Vagina (tissue), 2 donors: ENCODE data around the gene CARD10. TPM values are rescaled to one million over a fixed set of nuclear protein-coding genes. Genes with fewer than 3 reads are reported as not detected.
"Not testable (repeated sequence)": the region's sequence is repeated elsewhere in the genome, so short reads cannot be mapped to it uniquely, and the experiment has no call there.

Experiments
- DNase-seq, 2 donors: peaks; one replicate each; pipeline ENCODE4 v3.0.0-alpha.2; 2017; ENCODE audit errors: extremely low spot score in 2 of 2
- H3K27ac ChIP-seq: fragments of 200-600 bp; sonication (generic); one replicate; pipeline ENCODE4 v1.5.1; 2019
- H3K27me3 ChIP-seq: fragments of 200-600 bp; sonication (generic); one replicate; pipeline ENCODE4 v1.5.1; 2019
- H3K36me3 ChIP-seq, 2 donors: fragments of 200-600 bp; sonication (generic); one replicate each; pipeline ENCODE4 v1.5.1; 2017 to 2019
- H3K4me1 ChIP-seq: fragments of 200-600 bp; sonication (generic); one replicate; pipeline ENCODE4 v1.5.1; 2019
- H3K4me3 ChIP-seq, 2 donors: fragments of 200-600 bp; sonication (generic); 1 replicate in 1 of 2; 2 replicates in 1 of 2; pipeline ENCODE4 v1.5.1; 2016 to 2019
- H3K9me3 ChIP-seq: fragments of 200-600 bp; sonication (generic); one replicate; pipeline ENCODE4 v1.5.1; 2019
- POLR2A ChIP-seq, 2 donors: fragments of 450-650 bp; IDR thresholded peaks; one replicate each; pipeline ENCODE4 v1.6.1; 2017; ENCODE audit warnings: antibody characterized with exemption in 2 of 2, mild to moderate bottlenecking in 2 of 2, moderate library complexity in 2 of 2
- POLR2AphosphoS5 ChIP-seq, 2 donors: sonication (generic); formaldehyde crosslinking; IDR thresholded peaks; one replicate each; pipeline ENCODE4 v1.9.0; 2017; ENCODE audit warnings: antibody characterized with exemption in 2 of 2, mild to moderate bottlenecking in 2 of 2, low read depth in 1 of 2; ENCODE audit not compliant: insufficient read depth in 1 of 2
- intact Hi-C: fragments of 100-400 bp; cut with DNase I; formaldehyde crosslinking; loops from one replicate; pipeline ENCODE4 v1.15.1; 2023
- total RNA-seq: library from RNA; depleted of rRNA; stranded (reverse); fragments of >200 nt; gene quantifications from one replicate; pipeline ENCODE4 v1.2.3, GENCODE V29; 2016
- TF ChIP-seq, protein P1 (sequence below), 3 experiments: fragments of 450-650 bp in 2 of 3; fragments of 200-600 bp in 1 of 3; sonication (generic) in 1 of 3; IDR thresholded peaks; one replicate each; pipeline ENCODE4 v1.5.1; 2017 to 2019; ENCODE audit warnings: antibody characterized with exemption in 3 of 3, mild to moderate bottlenecking in 2 of 3, moderate library complexity in 2 of 3

The CARD10 gene
- total RNA-seq, 1 donor from 2014 or later = 11.0 TPM

DNA sequence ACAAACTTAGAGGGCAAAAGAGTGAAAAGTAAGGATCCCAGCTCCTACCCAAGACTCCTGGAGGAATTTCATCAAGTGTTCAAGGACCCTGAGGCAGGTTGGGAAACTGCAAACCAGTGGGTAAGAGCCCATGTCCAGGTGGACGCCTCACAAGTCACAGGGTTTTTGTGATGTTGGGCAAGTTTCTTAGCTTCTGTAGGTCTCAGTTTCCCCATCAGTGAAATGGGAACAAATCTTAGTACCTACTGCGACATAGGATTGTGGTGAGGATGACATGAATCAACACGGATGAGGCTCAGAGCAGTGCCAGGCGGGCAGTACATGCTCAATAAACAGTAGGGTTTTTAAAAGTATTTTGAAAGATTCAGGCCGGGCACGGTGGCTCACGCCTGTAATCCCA is 23.7 kb upstream of the CARD10 start:
- TF ChIP-seq, protein P1, sequence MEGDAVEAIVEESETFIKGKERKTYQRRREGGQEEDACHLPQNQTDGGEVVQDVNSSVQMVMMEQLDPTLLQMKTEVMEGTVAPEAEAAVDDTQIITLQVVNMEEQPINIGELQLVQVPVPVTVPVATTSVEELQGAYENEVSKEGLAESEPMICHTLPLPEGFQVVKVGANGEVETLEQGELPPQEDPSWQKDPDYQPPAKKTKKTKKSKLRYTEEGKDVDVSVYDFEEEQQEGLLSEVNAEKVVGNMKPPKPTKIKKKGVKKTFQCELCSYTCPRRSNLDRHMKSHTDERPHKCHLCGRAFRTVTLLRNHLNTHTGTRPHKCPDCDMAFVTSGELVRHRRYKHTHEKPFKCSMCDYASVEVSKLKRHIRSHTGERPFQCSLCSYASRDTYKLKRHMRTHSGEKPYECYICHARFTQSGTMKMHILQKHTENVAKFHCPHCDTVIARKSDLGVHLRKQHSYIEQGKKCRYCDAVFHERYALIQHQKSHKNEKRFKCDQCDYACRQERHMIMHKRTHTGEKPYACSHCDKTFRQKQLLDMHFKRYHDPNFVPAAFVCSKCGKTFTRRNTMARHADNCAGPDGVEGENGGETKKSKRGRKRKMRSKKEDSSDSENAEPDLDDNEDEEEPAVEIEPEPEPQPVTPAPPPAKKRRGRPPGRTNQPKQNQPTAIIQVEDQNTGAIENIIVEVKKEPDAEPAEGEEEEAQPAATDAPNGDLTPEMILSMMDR (IDR thresholded peaks at IDR 0.05) = no peak
- no peak for TF ChIP-seq POLR2AphosphoS5 (IDR thresholded peaks at IDR 0.05; ENCODE audit: insufficient read depth in 1 of 2, low read depth in 1 of 2)
- no peak for TF ChIP-seq POLR2A (IDR thresholded peaks at IDR 0.05)
- no peaks in the 10 kb centered on the region for H3K36me3 ChIP-seq
- no peaks in the 10 kb centered on the region for H3K9me3 ChIP-seq
- H3K4me3 ChIP-seq = no peak overlapping the region
- intact Hi-C loops = loop anchor here (5.0 kb wide), 2 partner anchors 34 to 49 kb away; no protein-coding TSS in a partner anchor
- no peak for DNase-seq
- no peak overlapping the region for H3K27ac ChIP-seq
- peaks cover 62% of the 10 kb centered on the region for H3K4me1 ChIP-seq
- H3K27me3 ChIP-seq = no peaks in the 10 kb centered on the region

DNA sequence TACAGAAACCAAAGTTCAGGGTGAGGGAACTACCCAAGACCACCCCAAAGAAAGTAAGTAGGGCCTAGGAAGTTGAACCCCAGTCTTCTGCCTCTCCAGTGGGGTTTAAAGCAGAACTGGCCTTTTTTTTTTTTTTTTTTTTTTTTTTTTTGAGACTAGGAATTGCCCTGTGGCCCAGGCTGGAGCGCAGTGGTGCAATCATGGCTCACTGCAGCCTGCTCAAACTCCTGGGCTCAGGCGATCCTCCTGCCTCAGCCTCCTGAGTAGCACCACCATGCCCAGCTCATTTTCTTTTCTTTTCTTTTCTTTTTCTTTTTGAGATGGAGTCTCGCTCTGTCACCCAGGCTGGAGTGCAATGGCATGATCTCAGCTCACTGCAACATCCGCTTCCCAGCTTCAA is 23.2 kb upstream of the CARD10 start:
- peaks cover 57% of the 10 kb centered on the region for H3K4me1 ChIP-seq
- H3K9me3 ChIP-seq, H3K4me3 ChIP-seq, H3K27me3 ChIP-seq, DNase-seq, H3K36me3 ChIP-seq: not testable (repeated sequence)
- intact Hi-C loops = loop anchor here (5.0 kb wide), 2 partner anchors 35 to 50 kb away; no protein-coding TSS in a partner anchor
- H3K27ac ChIP-seq = peak overlapping the region; percentile 43

DNA sequence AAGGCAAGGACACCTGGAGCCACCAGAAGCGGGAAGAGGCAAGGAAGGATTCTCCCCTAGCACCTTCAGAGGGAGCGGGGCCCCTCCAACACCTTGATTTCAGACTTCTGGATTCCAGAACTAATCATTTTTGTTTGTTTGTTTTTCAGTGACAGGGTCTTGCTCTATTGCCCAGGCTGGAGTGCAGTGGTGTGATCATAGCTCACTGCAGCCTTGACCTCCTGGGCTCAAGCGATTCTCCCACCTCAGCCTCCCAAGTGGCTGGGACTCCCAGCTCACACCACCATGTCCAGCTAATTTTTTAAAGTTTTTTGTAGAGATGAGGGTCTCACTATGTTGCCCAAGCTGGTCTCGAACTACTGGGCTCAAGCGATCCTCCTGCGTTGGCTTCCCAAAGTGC is 20.6 kb upstream of the CARD10 start:
- not testable (repeated sequence) for H3K27ac ChIP-seq, H3K27me3 ChIP-seq, H3K4me3 ChIP-seq, DNase-seq, H3K9me3 ChIP-seq, H3K36me3 ChIP-seq
- peaks cover 31% of the 10 kb centered on the region for H3K4me1 ChIP-seq
- intact Hi-C loops = loop anchor here (5.0 kb wide), 2 partner anchors 38 to 53 kb away; no protein-coding TSS in a partner anchor

DNA sequence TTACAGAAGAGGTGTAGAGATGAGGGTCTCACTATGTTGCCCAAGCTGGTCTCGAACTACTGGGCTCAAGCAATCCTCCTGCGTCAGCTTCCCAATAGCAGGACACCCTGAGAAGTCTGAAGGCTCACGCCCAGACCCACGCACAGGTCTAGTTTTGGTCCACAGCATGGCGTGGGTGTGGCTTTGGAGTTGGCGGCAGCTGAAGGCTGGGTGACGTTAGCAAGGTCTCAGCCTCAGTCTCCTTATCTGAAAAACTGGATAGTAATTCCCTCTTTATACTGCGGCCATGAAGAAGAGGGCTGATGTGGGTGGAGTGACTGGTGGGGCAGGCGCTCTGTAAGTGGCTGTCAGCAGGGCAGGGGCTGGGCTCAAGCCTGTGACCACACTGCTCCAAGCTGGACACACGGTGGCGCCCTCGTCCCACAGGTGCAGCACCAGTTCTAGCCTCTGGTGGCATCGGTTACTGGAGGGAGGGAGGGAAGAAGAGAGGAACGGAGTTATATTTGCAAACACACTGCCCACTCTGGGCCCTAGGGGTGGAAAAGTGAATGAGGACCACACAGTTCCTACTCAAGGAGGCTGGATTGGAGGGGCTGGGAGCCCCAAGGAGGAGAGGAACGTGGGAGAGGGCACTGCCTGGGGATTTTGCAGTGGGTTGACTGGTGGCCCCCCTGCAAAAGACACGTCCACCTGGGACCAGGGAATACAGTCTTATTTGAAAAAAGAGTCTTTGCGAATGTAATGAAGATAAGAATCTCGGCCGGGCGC is 19.6 kb upstream of the CARD10 start:
- peaks cover 21% of the 10 kb centered on the region for H3K4me1 ChIP-seq
- no peaks in the 10 kb centered on the region for H3K9me3 ChIP-seq
- no peaks in the 10 kb centered on the region for H3K36me3 ChIP-seq
- no peaks in the 10 kb centered on the region for H3K27me3 ChIP-seq
- peak in 1 of 2 donors; percentile 95 for DNase-seq
- intact Hi-C loops = no loop called here
- H3K4me3 ChIP-seq = no peak overlapping the region
- no peak overlapping the region for H3K27ac ChIP-seq
- TF ChIP-seq POLR2AphosphoS5 (IDR thresholded peaks at IDR 0.05; ENCODE audit: insufficient read depth in 1 of 2, low read depth in 1 of 2) (peak in 1 of 2 donors; percentile 68), POLR2A (IDR thresholded peaks at IDR 0.05) (no peak)
- TF ChIP-seq, protein P1 (IDR thresholded peaks at IDR 0.05) = peak; percentile 89 to 100 (median 98)

DNA sequence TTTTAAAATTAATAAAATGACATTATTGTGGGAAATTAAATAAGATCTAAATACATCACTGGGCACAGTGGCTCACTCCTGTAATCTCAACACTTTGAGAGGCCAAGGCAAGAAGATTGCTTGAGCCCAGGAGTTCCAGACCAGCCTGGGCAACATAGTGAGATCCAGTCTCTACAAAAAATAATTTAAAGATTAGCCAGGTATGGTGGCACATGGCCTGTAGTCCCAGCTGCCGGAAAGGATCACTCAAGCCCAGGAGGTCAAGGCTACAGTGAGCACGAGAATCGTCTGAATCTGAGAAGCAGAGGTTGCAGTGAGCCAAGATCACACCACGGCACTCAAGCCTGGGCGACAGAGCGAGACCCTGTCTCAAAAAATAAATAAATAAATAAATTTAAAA is 15.9 kb upstream of the CARD10 start:
- Histone ChIP-seq H3K4me3 (no peak overlapping the region), H3K27ac (no peak overlapping the region), H3K9me3 (no peaks in the 10 kb centered on the region), H3K4me1 (peaks cover 5% of the 10 kb centered on the region), H3K27me3 (no peaks in the 10 kb centered on the region), H3K36me3 (no peaks in the 10 kb centered on the region)
- intact Hi-C loops = no loop called here
- DNase-seq = no peak
- TF ChIP-seq POLR2AphosphoS5 (IDR thresholded peaks at IDR 0.05; ENCODE audit: insufficient read depth in 1 of 2, low read depth in 1 of 2) (no peak), POLR2A (IDR thresholded peaks at IDR 0.05) (no peak)
- TF ChIP-seq, protein P1 (IDR thresholded peaks at IDR 0.05) = no peak

DNA sequence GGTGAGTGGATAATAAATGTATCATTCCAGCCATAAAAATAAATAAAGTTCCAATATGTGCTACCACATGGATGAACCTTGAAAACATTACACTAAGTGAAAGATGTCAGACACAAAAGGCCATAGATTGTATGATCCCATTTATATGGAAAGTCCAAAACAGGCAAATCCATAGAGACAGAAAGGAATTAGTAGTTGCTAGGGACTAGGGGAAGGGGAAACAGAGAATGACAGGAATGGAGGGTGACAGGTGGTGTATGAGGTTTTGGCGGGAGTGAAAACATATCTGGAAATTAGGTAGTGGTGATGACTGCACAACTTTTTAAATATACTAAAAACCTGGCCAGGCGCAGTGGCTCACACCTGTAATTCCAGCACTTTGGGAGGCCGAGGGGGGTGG is 15.2 kb upstream of the CARD10 start:
- H3K4me3 ChIP-seq = no peak overlapping the region
- peaks cover 5% of the 10 kb centered on the region for H3K4me1 ChIP-seq
- intact Hi-C loops = no loop called here
- TF ChIP-seq POLR2A (IDR thresholded peaks at IDR 0.05) (no peak), POLR2AphosphoS5 (IDR thresholded peaks at IDR 0.05; ENCODE audit: insufficient read depth in 1 of 2, low read depth in 1 of 2) (no peak)
- TF ChIP-seq, protein P1 (IDR thresholded peaks at IDR 0.05) = no peak
- no peaks in the 10 kb centered on the region for H3K27me3 ChIP-seq
- H3K9me3 ChIP-seq = no peaks in the 10 kb centered on the region
- no peak overlapping the region for H3K27ac ChIP-seq
- DNase-seq = no peak
- no peaks in the 10 kb centered on the region for H3K36me3 ChIP-seq
